Measurements from ENCODE around the gene MED12L.

MED12L gene

DNA sequence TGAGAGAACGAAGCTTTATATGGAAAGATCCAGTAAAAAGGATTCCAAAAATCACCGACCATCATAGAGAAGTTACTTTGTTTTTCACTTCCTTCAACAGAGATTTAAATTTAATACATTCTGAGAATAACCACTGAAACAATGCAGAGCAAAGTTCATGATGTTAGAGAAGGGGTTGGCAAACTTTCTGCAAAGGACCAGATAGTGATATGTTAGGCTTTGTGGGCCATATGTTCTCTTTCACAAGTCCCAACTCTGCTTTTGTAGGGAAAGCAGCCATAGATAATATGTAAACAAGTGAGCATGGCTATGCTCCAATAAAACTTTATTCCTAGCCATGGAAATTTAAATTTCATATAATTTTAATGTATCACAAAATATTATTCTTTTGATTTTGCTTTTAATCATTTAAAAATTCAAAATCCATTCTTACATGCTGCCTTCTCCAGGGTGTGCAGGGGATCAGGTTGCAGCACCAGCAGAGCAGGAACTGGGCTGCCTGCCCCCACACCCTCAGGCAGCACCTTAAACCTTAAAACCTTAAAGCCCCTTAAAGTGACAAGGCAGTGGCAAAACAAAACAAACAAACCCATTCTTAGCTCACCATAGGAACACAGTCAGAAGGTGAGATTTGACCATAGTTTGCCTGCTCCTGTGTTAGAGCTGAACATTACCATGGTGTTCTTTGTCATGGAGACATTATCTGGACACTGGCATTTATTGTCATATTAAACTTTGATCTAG, 392.3 kb downstream of the MED12L start:
- DNase-seq = no peak

DNA sequence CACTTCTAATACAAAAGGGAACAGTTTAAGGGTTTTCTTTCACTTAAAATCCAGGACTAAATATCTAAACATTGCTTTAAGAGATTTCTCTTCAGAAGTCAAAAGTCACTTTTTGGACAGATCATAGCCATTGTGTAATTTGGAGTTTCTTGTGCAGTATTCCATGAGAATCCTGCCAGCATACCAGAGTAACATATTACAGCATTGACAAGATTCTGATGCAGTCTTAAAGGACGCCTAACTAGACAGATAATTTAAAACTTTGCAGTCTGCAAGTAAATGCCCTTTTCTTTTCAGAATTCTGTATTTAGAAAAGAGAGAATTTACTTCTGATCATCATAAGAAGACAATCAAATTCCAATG, 392.9 kb downstream of the MED12L start:
- no peak for DNase-seq

DNA sequence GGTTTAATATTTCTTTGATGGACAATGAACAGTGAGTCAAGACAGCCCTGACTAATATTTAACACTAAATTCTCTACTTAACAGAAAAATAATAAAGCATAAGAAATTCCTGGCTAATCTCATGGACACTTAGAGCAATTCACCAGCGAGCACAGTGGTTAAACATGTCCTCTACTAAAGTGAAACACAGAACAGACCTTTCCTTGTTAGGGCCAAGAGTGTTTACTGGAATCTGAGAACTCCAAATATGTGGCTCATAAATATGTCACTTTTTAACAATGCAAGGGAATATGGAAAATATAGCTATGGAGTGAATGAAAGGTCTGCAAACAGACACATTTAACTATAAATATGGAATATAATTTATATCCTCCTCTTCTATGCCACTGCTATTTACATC, 394.0 kb downstream of the MED12L start:
- no peak for DNase-seq

GRCh38 chr3:151480492-151480891, 395.0 kb downstream of the MED12L start:
- DNase-seq = no peak

DNA sequence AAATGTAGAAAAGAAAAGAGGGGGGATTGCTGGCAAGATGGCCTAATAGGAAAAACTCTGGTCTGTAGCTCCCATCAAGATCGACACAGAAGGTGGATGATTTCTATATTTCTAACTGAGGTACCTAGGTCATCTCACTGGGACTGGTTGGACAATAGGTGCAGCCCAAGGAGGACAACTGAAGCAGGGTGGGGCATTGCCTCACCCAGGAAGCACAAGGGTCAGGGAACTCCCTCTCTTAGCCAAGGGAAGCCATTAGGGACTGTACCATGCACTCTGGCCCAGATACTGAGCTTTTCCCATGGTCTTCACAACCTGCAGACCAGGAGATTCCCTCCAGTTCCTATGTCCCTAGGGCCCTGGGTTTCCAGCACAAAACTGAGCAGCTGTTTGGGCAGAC, 398.0 kb downstream of the MED12L start:
- no peak for DNase-seq

DNA sequence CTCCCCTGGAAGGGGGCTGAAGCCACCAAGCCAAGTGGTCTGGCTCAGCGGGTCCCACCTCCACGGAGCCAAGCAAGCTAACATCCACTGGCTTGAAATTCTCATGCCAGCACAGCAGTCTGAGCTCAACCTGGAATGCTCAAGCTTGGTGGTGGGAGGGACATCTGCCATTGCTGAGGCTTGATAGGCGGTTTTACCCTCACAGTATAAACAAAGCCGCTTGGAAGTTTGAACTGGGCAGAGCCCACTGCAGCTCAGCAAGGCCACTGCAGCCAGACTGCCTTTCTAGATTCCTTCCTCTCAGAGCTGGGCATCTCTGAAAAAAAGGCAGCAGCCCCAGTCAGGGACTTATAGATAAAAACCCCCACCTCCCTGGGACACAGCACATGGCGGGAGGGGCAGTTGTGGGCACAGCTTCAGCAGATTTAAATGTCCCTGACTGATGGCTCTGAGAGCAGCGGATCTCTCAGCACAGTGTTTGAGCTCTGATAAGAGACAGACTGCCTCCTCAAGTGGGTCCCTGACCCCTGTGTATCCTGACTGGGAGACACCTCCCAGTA, 398.6 kb downstream of the MED12L start:
- DNase-seq = no peak
